ENCODE measurements around the gene ZBTB45.
"Not testable (repeated sequence)": the region's sequence is repeated elsewhere in the genome, so short reads cannot be mapped to it uniquely, and the experiment has no call there.

The ZBTB45 gene

DNA sequence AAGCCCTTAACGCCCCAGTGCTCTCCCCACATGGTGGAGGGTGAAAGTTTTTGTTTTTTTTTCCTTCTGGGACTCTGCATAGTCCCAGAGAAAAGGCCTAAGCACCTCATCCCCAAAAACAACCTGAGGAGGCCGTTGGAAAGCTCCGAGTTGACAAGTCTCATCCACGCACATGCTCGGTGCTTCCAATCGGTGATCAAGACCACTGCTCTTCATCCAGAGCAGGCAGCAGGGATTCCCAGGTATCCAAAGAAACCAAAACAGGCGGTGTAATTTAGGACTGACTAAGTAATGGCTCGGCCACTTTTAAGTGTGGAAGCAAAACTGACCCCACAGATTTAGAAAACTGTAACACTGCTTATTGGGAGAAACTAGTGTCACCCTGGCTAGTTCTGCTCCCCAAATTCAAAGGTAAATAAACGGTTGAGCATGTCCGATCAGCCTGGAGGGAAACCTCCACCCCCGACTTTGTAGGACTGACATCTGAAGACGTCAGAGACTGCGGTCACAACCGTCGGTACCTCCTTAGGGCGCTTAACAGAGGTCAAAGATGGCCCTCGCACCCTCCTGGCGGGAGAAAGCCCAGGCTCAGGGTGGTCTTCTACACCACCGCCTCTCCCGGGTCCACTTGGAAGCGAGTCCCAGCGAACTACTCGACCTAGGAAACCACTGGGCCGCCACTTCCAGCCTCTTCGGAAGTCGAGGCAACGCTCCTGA lies 44.5 kb downstream of the ZBTB45 start:
- no peak for DNase-seq (ENCODE audit: low spot score)

DNA sequence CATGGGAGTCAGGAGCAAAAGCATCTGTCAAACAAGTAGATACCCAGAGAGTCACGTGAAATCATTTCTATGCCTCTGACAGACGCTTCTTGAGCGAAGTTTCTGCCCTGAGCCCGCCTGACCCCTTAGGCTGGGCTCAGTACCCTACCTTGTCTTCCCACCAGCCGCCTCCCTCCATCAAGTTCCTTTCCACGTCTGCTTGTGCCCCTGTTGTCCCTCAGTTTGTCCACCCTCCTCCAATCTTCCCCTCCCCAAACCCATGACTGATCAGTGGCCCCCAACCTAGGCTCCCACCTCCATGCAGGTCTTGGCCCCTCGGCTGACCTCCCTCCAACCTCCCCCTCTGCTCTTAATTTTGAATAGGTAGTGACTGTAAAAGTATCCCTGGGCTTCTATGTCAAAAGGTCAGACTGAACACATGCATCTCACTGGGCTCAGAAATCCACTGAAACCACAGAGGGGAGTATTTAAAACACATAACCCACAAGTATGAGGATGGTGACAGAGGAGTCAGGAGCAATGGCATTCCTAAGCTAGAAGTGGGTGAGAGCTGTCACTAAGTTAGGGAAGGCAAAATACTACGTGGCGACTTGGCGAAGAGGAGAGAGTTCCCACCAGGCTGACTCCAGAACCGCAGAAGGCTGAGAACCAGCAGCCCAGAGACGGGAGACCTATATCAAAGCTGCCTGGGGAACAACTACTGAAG lies 45.2 kb downstream of the ZBTB45 start:
- no peak for DNase-seq (ENCODE audit: low spot score)

DNA sequence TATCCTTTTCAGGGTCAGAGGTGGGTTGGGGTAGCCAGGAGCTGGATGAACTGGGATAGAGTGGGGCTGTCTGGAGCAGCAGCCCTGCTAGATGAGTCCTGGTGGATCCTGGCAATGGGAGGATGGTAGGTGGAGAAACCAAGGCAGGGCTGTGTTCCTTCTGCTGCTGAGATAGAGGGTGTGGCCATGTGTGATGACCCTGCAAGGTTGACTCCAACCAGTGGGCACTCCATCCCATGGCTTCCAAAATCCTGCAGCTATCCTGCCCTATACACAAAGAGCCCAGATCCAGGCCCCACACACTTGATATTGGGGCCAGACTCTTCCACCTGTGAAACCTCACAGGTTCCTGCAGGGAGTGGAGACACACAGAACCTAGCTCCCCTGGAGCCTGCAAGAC lies 45.8 kb downstream of the ZBTB45 start:
- no peak for DNase-seq (ENCODE audit: low spot score)

DNA sequence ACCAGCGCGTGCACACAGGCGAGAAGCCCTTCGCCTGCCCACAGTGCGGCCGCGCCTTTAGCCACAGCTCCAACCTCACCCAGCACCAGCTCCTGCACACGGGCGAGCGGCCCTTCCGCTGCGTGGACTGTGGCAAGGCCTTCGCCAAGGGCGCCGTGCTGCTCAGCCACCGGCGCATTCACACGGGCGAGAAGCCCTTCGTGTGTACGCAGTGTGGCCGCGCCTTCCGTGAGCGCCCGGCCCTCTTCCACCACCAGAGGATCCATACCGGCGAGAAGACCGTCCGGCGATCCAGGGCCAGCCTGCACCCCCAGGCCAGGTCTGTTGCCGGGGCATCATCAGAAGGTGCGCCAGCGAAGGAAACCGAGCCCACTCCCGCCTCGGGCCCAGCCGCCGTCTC lies 47.9 kb downstream of the ZBTB45 start:
- no peak for DNase-seq (ENCODE audit: low spot score)

DNA sequence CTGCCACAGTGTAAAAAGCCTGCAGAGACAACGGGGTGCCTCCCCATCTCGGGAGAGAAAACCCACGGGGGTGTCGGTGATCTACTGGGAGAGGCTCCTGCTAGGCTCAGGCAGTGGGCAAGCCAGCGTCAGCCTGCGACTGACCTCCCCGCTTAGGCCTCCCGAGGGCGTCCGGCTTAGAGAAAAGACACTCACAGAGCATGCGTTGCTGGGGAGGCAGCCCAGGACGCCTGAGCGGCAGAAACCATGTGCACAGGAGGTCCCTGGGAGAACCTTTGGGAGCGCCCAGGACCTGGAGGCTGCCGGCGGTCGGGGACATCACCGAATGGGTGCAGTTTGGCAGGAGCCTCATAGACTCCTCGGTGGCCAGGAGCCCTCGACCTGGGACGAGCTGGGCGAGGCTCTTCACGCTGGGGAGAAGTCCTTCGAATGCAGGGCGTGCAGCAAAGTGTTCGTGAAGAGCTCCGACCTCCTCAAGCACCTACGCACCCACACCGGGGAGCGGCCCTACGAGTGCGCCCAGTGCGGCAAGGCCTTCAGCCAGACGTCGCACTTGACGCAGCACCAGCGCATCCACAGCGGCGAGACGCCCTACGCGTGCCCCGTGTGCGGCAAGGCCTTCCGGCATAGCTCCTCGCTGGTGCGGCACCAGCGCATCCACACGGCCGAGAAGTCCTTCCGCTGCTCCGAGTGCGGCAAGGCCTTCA lies 48.6 kb downstream of the ZBTB45 start:
- not testable (repeated sequence) for DNase-seq (ENCODE audit: low spot score)

DNA sequence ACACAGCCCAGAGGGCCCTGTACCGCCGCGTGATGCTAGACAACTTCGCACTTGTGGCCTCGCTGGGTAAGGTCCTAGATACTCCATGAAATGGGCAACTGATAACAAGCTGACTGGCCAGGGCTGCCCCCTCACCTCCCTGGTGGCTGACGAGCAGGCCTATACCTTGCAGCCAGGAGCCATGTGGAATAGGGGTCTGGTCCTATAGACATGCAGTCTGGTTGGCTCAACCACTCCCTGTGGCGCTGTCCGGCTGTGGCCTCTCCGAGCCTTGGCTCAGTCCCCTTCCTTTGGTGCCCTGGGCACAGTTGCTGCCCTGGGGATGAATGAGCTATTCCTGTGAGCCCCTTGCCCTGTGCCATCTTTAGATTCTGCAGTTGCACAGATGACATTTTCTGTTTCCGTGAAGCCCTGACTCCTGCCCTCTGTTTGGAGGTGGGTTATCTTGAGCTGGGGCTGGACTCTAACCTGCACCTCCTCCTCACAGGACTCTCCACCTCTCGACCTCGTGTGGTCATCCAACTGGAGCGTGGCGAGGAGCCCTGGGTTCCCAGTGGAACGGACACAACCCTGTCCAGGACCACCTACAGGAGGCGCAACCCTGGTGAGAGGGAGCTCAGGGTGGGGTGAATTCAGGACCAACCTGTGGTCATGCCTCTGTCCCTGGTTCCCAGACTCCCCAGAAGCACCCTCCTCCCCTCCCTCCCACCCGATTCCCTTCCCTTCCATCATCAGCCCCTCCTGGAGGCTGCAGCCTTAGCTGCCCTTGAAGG lies 50.2 kb downstream of the ZBTB45 start:
- no peak for DNase-seq (ENCODE audit: low spot score)

DNA sequence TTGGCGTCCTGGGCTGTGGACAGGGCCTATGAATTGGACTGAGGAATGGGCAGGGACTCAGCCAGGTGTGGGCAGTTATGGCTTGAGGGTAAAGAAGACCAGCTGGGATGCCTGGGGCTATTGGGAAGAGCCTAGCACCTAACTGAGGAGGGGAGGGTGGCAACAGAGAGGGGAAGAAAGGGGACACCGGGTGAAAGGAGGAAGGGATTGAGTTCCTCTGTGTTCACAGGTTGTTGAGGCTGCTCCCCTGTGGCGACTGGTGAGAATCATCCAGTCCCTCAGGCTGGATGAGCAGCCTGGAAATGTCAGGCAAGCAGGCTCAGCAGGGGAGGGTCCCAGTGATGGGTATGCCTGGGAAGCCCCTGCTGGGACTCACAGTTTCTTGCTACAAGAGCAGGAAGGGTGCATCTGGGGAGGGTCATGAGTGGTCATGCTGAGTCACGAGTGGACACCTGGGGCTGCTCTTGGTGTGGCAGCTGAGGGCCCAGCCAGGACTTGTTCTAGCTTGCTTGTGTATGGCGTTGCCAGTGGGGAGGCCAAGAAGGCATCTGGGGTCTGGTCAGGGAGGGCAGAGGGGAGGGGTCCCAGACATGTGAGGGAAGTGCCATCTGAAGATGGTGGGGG lies 51.3 kb downstream of the ZBTB45 start:
- no peak for DNase-seq (ENCODE audit: low spot score)

DNA sequence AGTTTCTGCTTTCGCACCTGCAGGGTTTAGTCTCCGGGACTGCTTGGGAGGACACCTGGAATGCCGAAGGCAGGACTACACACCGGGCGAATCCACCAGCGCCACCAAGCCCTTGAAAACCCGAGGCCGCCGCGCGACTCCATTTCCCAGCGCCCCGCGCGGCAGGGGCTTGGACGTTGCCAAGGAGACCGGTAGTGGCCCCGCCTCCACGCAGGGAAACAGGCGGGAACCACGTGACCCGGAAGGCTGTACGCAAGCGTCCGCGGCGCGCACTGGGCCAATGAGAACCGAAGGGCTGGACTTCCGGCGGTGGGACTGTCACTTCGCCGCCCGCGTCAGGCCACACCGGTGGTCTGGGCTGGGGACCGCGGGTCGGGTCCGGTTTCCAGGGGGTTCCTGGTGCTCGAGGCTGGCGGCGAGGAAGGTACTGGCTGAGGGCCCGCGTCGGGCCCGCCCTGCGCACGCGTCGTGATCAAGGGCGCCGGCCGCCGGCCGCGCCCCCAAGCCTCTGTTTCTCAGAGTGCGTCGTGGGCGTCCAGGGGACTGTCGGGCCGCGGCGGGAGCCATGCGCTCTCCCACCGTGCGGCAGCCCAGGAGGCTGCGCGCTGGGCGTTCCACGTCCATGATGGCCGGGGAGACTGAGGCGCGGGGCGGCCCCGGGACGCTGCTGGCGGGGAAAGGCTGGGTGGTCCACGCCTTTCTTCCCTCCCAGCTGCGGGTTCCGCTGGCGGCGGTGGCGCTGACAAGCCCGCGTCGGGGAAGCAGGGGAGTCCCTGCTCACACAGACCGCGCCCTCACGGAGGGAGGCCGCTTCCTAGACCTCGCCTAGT lies 52.6 kb downstream of the ZBTB45 start, which contains the start of gene ZNF324:
ZNF324 (plus strand) TSS at position 321 of the 830 bp plus-strand sequence. CDS start 2,106 bp downstream, outside the sequence.
- peak; percentile 98 for DNase-seq (ENCODE audit: low spot score)

DNA sequence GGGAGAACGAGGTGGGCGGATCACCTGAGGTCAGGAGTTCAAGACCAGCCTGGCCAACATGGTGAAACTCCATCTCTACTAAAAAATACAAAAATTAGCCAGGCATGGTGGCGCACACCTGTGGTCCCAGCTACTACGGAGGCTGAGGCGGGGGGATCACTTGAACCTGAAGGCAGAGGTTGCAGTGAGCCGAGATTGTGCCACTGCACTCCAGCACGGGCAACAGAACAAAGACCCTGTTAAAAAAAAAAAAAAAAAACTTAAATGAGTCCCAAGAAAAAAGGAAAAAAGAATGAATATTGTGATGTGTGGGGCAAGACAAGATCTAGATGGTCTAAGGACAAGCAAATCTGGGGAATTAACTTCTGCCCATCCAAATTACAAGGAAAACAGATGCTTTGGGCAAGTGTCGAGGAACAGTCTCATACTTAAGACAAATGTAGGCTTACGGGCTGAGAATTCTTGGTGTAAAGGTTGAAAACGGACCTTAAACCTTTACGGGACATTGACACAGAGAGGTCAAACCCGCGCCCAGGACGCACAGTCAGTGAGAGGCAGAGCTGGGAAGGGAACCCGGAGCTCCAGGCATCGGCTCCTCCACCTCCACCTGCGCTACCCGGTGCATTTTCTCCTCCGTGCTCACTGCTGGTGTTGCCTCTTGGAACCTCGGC lies 53.4 kb downstream of the ZBTB45 start:
- no peak for DNase-seq (ENCODE audit: low spot score)

Data from hematopoietic multipotent progenitor cell treated with erythropoietin and hydrocortisone succinate and interleukin-3 and kit ligand, for 15 days (in vitro differentiated cells).